ENCODE results near the gene UCN3.
"Not testable (repeated sequence)": the region's sequence is repeated elsewhere in the genome, so short reads cannot be mapped to it uniquely, and the experiment has no call there.

Gene UCN3

GRCh38 chr10:5365928-5366327, 1.2 kb downstream of the UCN3 start:
- DNase-seq (ENCODE audit: low read depth in 1 of 2, low spot score in 1 of 2), result no peak

DNA sequence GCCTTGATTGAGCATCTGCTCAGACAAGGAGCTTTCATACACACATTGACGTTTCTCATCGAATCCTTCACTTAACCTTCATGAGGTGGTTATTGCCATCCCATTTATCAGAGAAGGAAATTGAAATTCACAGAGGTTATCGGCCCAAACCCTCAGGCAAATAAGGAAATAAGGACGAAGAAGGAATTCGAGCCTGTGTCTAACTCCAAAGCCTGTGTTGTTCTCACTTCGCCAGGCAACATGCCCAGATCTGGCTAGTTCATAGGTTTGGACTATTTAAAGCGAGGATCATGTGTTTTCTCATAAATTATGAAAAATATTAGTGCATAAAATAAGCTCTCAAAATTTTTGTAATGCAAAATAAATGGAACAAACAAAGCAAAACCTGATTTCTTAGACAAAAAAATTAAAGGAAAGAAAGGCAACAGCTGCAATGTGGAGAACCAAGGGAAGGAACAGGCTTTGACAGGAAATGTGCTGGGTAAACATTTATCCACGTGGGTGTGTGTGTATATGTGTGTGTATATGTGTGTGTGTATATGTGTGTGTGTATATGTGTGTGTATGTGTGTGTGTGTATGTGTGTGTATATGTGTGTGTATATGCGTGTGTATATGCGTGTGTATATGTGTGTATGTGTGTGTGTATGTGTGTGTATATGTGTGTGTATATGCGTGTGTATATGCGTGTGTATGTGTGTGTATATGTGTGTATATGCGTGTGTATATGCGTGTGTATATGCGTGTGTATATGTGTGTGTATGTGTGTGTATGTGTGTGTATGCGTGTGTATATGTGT, 4.8 kb downstream of the UCN3 start:
- DNase-seq (ENCODE audit: low read depth in 1 of 2, low spot score in 1 of 2), result no peak

GRCh38 chr10:5370493-5371352, 6.0 kb downstream of the UCN3 start:
- no peak for DNase-seq (ENCODE audit: low read depth in 1 of 2, low spot score in 1 of 2)

GRCh38 chr10:5373307-5373706, 8.5 kb downstream of the UCN3 start:
- DNase-seq (ENCODE audit: low read depth in 1 of 2, low spot score in 1 of 2), result no peak

- no peak for DNase-seq (ENCODE audit: low read depth in 1 of 2, low spot score in 1 of 2)
These were observed 9.3 kb downstream of the UCN3 start for GRCh38 chr10:5373891-5374611.

GRCh38 chr10:5376450-5376849, 11.7 kb downstream of the UCN3 start:
- no peak for DNase-seq (ENCODE audit: low read depth in 1 of 2, low spot score in 1 of 2)

DNA sequence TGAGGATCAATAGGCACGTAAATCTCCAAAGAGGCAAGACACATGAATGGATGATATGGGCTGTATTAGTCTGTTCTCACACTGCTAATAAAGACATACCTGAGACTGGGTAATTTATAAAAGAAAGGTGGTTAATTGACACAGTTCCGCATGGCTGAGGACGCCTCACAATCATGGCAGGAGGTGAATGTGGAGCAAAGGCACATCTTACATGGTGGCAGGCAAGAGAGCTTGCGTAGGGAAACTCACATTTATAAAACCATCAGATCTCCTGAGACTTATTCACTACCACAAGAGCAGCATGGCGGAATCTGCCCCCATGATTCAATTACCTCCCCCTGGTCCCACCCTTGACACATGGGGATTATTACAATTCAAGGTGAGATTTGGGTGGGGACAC, 14.4 kb downstream of the UCN3 start:
- not testable (repeated sequence) for DNase-seq (ENCODE audit: low read depth in 1 of 2, low spot score in 1 of 2)

GRCh38 chr10:5380395-5380794, 15.6 kb downstream of the UCN3 start:
- not testable (repeated sequence) for DNase-seq (ENCODE audit: low read depth in 1 of 2, low spot score in 1 of 2)

DNA sequence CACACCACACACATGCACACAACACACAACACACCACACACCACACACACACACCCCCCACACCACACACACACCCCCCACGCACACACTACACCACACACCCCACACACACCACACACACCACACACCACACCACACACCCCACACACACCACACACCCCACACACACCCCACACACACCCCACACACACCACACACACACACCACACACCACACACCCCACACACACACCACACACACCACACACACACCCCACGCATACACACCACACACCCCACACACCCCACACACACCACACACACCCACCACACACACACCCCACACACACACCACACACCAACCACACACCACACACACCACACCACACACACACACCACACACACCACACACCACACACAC, 16.4 kb downstream of the UCN3 start:
- no peak for DNase-seq (ENCODE audit: low read depth in 1 of 2, low spot score in 1 of 2)

- no peak for DNase-seq (ENCODE audit: low read depth in 1 of 2, low spot score in 1 of 2)
These were observed 20.5 kb downstream of the UCN3 start for GRCh38 chr10:5385224-5385623.

DNA sequence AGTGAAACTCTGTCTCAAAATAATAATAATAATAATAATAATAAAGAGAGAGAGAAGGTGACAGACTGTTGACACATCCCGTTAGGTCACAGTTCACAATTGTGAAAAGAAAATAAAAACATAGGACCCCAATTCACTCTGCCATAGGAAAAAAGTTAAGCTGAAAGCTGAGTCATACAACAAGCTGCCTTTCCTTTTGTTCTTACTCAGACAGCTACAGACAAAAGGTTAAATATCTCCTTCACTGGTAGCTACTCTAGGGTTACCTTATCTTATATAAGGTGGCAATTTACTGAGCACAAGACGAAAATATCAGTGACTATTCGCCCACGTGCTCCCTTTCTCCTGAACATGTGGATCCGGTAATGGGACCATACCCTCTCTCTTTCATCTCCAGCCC, 22.4 kb downstream of the UCN3 start:
- DNase-seq (ENCODE audit: low read depth in 1 of 2, low spot score in 1 of 2), result no peak

GRCh38 chr10:5390607-5391205, 25.9 kb downstream of the UCN3 start:
- no peak for DNase-seq (ENCODE audit: low read depth in 1 of 2, low spot score in 1 of 2)

DNA sequence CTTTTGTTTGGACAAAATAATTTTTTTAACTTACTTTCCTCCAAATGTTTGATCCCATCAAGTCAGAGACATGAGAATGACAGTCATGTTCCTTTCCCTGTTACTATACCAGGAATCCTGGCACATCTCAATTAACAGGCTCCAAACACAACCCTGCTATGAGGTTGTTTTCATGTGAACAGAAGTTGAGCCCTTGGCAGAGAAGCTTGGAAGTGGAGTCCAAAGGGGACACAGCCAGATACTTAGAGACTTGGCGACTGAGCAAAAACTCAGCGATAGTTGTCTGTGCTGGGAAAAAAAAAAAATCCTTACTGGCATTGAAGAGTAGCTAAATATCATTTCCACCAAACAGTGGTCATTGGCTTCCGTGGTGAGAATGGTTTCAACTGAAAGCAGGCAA, 27.0 kb downstream of the UCN3 start:
- DNase-seq (ENCODE audit: low read depth in 1 of 2, low spot score in 1 of 2), result no peak

- no peak for DNase-seq (ENCODE audit: low read depth in 1 of 2, low spot score in 1 of 2)
These were observed 28.8 kb downstream of the UCN3 start for GRCh38 chr10:5393529-5393928.

DNA sequence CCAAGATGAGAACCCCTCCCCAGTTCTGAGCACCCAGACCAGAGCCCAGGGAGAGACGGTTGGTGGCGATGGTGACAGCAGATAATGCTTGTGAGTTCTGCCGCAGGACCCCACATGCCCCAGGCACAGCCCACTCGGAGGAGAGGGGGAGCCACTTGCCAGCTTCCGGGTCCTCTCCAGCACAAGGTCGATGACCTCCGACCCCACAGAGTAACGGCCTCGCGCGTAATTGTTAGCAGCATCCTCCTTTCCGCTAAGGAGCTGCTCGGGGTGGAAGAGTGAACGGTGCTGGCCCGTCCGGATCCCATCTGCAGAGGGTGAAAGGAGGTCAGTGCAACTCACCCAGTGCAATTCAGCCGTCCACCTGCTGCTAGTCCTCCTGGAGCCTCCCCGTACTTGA, 30.4 kb downstream of the UCN3 start:
- no peak for DNase-seq (ENCODE audit: low read depth in 1 of 2, low spot score in 1 of 2)

DNA sequence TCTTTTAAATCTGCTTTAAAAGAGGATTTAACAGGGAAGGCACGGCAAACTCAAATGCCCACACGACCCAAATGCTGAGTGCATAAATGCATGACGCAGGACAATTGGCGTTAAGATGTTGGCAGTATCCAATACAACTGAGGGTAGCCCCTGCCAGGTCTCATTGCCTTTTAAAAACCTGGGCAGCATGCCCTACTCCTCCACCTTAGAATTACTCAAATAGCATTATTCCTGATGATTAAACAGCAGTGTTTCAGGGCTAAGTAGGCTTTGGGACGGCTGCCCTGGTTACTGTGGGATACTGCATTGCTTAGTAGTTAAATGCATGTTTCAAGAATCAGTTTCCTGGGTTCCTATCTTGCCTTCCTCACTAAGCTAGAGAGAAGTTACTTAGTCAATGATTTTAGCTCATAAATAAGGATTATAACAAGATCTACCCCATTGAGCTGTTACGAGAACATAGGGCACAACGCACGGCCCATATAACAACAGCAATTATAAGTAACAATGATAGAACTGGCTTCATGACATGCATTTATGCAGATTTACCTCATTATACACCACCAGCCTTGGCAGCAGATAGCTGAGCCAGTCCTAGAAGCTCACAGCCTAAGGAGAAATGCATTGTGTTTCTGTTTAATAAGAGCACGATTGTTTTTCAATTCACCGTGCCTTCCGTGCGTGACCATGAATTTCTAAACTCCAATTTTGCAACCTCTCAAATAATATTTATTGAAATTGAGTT, 32.0 kb downstream of the UCN3 start:
- no peak for DNase-seq (ENCODE audit: low read depth in 1 of 2, low spot score in 1 of 2)

GRCh38 chr10:5399332-5399731, 34.6 kb downstream of the UCN3 start:
- no peak for DNase-seq (ENCODE audit: low read depth in 1 of 2, low spot score in 1 of 2)

DNA sequence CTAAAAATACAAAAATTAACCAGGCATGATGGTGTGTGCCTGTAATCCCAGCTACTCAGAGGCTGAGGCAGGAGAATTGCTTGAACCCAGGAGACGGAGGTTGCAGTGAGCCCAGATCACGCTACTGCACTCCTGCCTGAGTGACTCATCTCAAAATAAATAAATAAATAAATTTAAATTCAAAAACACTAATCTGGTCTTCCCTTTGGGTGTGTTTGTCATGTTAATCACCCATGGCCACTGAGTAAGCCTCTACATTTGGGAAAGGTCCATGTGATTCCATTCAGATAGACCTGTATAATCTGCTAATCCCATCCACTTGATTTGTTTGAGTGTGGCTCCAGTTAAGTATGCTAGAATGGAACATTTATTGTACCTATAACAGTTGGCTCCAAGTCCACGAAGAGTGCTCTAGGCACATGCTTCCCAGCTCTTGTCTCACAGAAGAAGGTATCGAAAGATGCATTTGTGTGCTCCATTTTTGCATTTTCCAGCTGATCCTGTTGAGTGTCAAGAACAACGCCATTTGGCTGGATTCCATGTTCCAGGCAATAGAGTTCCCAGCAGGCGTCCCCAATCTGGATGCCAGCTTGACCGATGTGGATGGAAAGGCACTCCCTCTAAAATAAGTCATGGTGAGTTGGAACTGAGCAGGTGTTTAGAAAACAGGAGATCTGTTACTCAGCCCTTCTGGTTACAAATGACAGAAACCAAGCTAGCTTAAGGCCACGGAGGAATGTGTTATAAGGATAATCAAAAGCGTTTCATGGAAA, 35.9 kb downstream of the UCN3 start:
- DNase-seq (ENCODE audit: low read depth in 1 of 2, low spot score in 1 of 2), result no peak

DNA sequence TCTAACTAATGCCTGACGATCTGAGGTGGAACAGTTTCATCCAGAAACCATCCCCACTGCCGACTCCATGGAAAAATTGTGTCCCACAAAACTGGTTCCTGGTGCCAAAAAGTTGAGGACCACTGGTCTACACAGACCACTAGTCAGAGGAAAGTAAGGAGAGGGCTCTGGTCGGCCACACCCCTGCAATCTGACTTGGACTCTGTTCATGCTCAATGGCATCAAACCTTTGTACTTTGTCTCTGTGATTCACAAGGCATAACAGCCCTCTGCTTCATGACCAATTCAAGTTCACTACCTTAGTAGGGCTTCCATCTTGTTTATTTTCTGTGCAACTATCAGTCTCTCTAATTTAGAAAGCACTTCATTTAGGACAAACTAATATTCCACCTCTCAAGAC, 38.0 kb downstream of the UCN3 start:
- no peak for DNase-seq (ENCODE audit: low read depth in 1 of 2, low spot score in 1 of 2)

Measured in activated CD4-positive, alpha-beta T cell treated with anti-CD3 and anti-CD28 coated beads, Interleukin-2, amount 50 U/mL, for 24 hours (primary cell).